AG08396 (cell line): ENCODE results near the gene FOXD2.
A peak's percentile ranks its signal among the peaks of the same experiment; 100 is the strongest.

Source experiments
- DNase-seq: peaks from one replicate; pipeline ENCODE4 v3.0.0; 2012; ENCODE audit warnings: low spot score, mixed read lengths

FOXD2 gene

DNA sequence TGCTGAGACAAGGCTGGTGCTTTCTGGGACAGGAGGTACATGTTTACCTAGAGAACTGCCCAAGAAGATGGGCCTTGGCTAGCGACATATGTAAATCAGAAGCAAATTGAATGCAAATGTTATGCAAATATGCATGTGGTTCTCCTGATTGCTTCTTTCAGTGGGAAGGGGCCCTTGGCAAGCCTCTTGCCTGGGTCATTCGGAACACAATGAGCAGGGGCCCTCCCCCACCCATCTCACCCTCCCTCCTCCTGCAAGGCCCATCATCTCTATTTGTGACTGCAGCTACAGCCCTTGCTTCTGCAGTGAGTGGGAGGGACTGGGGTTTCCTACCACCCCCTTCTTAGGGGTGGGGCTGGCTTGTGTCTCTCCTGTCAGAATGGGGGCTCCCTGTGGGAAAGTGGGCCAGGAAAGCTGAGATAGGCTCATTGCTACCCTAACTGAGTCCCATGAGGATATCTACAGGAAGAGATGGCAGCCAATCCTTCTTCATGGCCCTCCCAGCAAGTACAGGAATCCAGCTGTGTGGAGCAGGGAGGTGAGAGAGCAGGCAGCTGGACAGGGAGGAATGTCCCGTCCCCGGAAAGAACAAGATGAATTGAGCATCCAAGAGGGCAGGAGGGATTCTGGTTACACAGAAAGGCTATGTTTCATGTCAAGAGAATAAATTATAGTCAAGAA is 31.0 kb downstream of the FOXD2 start:
- no peak for DNase-seq

DNA sequence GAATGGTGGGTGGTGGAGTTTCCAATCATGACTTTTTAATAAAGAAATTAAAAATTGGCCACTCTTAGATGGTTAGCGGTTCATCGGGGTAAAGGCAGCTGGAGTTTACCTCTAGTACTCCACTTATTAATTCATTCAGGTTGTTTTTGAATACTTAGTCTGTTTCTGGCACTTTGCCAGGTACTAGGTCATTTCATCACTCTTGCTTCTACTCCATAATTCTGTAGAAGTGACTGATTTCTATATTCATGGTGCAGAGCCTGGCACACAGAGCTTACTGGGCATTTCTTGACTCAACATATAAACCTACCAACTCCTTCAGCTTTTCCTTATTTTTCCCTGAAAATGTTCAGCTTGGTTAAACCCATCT is 31.5 kb downstream of the FOXD2 start:
- DNase-seq = no peak

DNA sequence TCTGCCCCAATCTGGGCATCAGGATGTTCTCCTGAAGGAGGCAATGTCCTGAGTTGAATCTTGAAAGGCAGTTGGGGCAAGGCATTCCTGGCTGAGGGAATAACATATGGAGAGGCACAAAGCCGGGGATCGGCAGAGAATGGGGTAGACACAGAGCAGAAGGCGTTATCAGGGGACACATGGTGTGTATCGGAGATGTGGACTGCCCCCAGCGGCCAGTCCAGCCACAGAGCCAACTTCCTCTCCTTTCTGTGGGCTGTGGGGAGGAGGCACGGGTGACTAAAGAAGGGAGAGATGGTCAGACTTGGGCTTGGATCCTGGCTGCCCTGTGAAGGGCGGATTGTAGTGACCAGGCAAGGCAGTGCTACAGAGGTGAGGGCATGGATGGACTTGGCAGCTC is 32.1 kb downstream of the FOXD2 start:
- no peak for DNase-seq

DNA sequence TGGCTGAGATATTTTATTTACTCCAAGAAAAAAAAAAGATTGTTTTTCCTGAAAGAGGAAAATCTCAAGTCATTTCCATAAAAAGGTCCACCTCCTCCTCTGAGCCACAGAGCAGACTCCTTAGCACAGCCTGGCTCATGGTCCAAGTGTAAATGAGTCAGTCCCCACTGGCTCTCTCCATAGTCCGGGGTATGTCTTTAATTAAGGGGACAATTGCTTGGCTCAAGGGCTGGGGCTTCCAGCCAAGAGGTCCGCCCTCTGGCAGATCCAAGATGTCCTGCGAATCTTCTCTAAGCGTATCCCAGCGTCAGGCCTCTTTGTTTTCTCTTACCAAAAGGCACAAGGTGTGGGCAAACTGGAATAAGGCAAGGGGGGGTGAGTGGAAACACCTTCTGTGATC is 33.3 kb downstream of the FOXD2 start:
- DNase-seq = no peak

DNA sequence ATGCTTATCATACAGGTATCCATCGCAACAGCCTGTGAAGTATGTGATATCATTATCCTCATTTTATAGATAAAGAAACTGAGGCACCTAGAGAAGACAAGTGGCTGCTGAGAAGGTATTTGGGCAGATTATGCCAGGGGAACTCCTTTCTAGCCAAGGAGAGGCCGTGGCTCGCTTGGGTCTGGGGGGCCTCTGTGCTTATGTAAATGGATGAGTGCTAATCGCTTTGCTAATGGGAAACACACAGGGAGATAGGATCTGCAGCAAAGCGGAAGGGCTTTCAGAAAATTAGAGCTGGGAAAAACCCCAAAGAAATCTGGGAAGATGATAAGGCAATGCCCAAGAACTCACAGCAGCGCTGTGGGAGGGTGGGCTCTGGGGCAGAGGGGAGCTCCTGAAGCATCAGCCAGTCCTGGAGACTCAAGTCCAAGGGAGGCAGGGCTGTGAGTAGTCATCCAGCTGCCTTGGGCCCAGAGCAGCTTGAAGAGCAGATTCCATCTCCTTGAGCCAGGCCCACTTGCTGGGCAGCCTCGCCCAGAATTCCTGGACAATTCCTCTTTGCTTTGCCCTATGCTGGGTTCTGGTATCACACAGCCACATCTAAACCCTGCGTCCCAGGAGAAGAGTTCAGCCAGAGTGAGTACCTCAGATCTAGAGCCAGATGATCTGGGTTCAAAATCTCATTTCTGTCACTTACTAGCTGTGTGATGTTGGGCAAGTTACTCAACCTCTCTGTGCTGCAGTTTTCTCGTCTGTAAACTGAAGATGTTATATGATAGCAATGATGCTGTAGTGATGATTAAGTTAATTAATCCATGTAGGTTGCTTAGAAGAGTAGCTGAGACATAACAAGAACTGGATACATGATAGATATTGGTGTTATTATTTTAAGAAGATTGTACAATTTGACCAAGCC is 36.7 kb downstream of the FOXD2 start:
- no peak for DNase-seq

DNA sequence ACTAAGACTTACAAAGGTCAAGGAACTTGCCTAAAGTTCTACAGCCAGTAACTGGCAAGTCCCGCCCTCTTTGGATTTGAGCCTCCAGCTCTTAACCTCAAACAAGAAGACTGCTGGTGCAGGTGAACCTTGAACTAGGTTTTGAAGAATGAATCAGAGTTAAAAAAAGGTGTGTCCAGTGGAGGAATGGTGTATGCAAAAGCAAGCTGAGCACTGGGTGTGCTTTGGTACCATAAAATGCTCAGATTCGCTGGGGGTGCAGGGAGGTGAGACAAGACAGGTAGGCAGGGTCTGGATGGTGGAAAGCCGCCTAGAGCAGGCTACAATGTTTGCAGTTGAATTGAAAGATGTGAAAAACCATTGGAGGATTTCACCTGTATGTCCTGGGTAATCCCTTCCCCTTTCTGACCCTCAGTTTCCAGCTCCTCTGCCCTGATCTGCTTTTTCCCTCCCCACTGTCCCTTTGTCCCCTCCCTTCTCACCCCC is 39.8 kb downstream of the FOXD2 start:
- no peak for DNase-seq

DNA sequence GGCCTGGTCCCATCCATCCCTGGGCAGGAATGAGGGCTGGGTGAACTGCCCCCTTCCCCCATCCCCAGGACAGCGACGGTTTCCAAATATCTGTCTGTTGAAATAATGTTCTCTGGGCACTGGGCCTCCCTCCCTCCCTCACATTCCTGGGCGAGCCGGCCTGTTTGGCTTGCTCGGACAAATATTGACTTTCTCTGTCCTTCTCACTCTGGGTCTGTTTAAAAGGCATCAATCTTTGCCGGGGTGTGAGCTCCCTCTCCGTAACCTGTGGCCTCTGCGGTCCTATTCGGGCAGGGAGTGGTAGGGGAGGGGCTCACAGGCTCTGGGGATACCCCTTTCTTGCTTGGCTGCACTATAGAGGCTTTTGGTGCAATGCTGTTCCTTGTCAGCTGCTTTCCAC is 40.2 kb downstream of the FOXD2 start:
- peak; percentile 28 for DNase-seq

DNA sequence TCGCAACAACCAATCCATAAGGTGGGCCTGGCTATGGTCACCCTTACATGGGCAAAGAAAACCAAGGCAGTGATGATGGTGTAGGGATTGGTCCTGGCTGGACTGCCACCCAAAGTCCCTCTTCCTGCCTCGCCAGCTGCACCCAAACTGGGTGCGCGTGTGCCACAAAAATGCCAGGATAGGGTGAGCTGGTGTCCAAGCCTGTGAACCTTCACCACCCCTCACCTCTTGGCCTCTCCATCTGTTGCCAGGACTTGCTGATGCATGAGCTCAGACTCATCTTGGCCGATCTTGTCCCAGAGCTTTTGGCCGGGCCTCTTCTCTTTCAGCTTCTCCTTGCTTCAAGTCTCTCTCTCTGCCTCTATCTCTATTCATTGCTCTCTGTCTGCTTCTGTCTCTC is 41.8 kb downstream of the FOXD2 start:
- DNase-seq = no peak

DNA sequence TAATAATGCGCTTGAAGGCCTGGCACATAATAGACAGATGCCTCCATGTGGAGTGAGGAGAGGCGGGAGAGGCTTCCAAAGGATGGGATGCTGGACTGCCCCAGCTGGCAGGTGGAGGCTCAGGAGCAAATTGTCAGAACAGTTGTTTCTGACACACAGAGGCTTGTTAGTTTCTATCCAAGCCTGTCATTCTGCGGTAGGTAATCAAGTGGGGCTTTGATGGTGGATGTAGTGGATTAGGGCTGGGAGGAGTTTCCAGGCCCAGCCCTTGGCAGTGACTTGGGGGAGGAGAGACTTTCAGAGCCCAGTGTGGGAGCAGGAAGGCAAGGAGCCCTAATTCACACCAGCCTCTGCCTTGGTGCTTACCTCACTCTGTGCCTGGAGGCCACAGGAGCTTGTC is 44.1 kb downstream of the FOXD2 start:
- no peak for DNase-seq

DNA sequence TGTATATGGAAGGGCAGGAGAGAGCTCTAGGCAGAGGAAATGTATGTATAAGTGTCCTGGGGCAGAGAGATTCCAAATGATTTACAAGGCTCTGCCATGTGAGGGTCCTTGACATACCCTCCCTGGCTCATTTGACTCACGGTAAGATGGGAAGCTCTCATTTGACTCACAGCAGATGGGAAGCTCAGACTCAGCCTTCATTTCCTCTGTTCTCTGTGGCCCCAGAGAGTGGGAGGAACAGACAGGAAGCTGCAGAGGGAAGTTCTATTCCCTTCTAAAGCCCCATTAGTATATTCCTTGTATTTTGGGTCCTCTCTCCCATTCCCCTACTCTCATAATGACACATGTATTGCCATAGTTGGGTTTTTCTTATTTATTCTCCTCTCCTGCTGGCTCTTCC is 44.9 kb downstream of the FOXD2 start:
- DNase-seq = no peak

DNA sequence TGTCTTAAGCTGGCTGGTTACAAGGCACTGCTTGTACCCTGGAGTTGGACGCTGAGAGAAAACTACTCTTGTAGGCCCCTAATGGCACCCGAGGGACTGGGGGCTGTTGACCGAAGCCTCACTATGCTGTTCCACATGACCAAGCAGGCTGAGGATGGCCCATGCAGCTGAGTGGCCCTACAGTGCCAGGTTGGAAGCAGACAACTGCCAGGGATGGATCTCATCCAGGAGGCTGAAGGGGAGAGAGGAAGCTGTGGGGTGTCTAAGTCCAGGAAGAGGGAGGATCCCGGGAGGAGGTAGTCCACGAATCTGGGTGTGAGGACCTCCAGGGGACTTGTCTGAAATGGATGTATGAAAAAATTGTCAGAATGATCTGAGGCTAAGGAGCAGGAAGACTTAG is 45.8 kb downstream of the FOXD2 start:
- no peak for DNase-seq

DNA sequence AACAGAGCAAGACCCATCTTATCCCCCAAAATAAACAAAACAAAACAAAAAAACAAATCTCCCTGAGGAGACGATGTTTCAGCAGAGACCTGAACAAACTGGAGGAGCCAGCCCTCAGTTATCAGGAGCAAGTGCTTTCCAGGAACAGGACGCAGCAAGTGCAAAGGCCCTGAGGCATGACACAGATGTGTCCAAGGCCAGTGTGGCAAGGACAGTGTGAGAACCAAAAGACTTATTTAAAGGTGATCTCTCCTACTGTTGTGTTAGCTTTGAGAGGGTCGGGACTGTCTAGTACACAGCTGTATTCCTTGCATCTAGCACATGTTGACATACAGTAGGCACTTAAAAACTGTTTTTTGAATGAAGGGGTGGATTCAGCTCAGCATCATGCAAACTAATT is 48.0 kb downstream of the FOXD2 start:
- no peak for DNase-seq

DNA sequence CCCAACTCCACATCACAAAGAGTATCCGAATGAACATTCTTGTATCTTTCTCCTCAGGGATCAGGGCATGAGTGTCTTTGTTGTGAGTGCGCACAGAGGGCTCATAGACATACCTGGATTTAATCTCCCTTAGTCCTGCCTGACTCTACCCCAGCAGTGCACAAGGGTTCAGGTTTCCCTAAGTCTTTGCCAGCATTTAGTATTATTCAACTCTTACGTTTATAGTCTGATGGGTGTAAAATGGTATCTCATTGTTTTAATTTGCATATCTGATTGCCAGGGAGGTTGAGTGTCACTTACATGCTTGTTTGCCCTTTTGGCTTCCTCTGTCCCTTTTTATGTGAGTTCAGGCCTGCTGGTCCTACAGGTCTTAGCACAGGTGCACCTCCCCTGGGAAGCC is 49.5 kb downstream of the FOXD2 start:
- no peak for DNase-seq

DNA sequence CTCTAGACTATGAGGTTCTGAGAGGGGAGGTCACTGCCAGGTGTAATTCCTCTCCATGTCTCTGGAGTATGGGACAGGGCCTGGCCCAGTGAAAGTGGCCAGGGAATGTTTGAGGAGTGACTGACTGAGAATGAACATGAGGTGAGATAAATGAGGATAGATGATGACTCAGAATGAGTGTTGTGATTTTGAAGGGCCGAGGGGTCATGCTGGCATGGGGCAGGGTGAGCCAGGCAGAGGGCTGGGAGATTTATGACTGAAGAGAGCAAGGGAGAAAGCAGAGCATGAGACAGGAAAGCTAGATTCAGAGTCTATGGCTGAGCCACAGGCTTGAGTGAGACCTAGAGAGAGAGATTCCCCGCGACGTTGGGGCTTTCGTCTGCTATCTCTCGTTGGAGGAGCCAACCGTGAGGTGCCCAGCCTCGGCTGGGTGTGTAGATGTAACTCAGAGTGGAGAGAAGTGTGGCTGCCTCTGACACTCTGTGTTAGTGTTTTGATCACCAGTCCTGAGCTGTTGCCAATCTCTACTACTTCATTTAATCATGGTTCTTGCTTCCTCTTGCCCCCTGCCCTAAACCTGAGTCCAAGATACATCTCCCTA is 50.1 kb downstream of the FOXD2 start:
- no peak for DNase-seq
